Measurements from ENCODE around the gene PPP1R3C. TPM values are rescaled to one million over a fixed set of nuclear protein-coding genes. Genes with fewer than 3 reads are reported as not detected.
A peak's percentile ranks its signal among the peaks of the same experiment; 100 is the strongest.

The PPP1R3C gene
- total RNA-seq, 1 experiment from 2014 or later = 2.7 TPM

DNA sequence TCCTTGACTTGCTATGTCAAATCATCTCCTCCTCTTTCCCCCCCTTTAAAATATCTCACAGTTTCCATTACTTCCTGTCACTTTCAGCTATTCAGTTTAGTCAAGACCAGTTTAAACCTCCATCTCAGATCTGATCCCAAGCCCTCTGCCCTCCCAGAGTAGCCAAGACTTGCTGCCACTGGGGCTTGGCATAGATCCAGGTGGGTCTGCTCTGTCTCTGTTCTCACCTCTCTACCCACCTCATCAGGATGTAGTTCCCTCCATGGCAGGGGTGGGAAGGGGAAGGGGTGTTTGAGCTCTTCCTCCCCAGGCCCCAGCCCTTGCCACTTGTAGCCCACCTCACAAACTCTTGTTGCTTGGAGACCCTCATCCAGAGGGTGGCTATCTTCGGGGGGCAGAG is 22.0 kb downstream of the PPP1R3C start:
- Histone ChIP-seq H3K4me3 (ENCODE audit: low read depth, low read length, poor library complexity, severe bottlenecking) (no peak overlapping the region), H3K27me3 (replicated peaks; ENCODE audit: insufficient read depth, low read depth, low read length, poor library complexity) (no peaks in the 10 kb centered on the region), H3K9me3 (ENCODE audit: low read depth, low read length, poor library complexity, severe bottlenecking) (no peaks in the 10 kb centered on the region), H3K4me1 (ENCODE audit: insufficient read depth, low read length, poor library complexity, severe bottlenecking) (peaks cover 16% of the 10 kb centered on the region), H3K36me3 (ENCODE audit: insufficient read depth, low read length, poor library complexity, severe bottlenecking) (no peaks in the 10 kb centered on the region), H3K27ac (ENCODE audit: low read depth, low read length, poor library complexity, severe bottlenecking) (no peak overlapping the region)
- ChIA-PET POLR2A (ENCODE audit: low non-redundant PET) (no interaction called here), CTCF (no interaction called here)
- intact Hi-C loops (cut with micrococcal nuclease; ENCODE audit: unreplicated experiment) = no loop called here
- no TSS peak for BruUV-seq (replicated peaks)
- DNase-seq (ENCODE audit: low spot score) = no peak
- TF ChIP-seq, protein P1, sequence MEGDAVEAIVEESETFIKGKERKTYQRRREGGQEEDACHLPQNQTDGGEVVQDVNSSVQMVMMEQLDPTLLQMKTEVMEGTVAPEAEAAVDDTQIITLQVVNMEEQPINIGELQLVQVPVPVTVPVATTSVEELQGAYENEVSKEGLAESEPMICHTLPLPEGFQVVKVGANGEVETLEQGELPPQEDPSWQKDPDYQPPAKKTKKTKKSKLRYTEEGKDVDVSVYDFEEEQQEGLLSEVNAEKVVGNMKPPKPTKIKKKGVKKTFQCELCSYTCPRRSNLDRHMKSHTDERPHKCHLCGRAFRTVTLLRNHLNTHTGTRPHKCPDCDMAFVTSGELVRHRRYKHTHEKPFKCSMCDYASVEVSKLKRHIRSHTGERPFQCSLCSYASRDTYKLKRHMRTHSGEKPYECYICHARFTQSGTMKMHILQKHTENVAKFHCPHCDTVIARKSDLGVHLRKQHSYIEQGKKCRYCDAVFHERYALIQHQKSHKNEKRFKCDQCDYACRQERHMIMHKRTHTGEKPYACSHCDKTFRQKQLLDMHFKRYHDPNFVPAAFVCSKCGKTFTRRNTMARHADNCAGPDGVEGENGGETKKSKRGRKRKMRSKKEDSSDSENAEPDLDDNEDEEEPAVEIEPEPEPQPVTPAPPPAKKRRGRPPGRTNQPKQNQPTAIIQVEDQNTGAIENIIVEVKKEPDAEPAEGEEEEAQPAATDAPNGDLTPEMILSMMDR (conservative IDR thresholded peaks at IDR 0.05; ENCODE audit: low read depth, low read length) = no peak
- TF ChIP-seq EZH2 (IDR thresholded peaks at IDR 0.05; ENCODE audit: borderline replicate concordance, low read depth, low read length, poor library complexity, severe bottlenecking) = no peak

GRCh38 chr10:91610444-91610843 is 22.4 kb downstream of the PPP1R3C start:
- Histone ChIP-seq H3K36me3 (ENCODE audit: insufficient read depth, low read length, poor library complexity, severe bottlenecking) (no peaks in the 10 kb centered on the region), H3K27me3 (replicated peaks; ENCODE audit: insufficient read depth, low read depth, low read length, poor library complexity) (no peaks in the 10 kb centered on the region), H3K4me1 (ENCODE audit: insufficient read depth, low read length, poor library complexity, severe bottlenecking) (peaks cover 16% of the 10 kb centered on the region), H3K27ac (ENCODE audit: low read depth, low read length, poor library complexity, severe bottlenecking) (no peak overlapping the region), H3K9me3 (ENCODE audit: low read depth, low read length, poor library complexity, severe bottlenecking) (no peaks in the 10 kb centered on the region), H3K4me3 (ENCODE audit: low read depth, low read length, poor library complexity, severe bottlenecking) (no peak overlapping the region)
- intact Hi-C loops (cut with micrococcal nuclease; ENCODE audit: unreplicated experiment) = no loop called here
- TF ChIP-seq, protein P1 (conservative IDR thresholded peaks at IDR 0.05; ENCODE audit: low read depth, low read length) = no peak
- TF ChIP-seq EZH2 (IDR thresholded peaks at IDR 0.05; ENCODE audit: borderline replicate concordance, low read depth, low read length, poor library complexity, severe bottlenecking) = no peak
- ChIA-PET POLR2A (ENCODE audit: low non-redundant PET) (no interaction called here), CTCF (no interaction called here)
- no peak for DNase-seq (ENCODE audit: low spot score)
- BruUV-seq (replicated peaks) = no TSS peak

DNA sequence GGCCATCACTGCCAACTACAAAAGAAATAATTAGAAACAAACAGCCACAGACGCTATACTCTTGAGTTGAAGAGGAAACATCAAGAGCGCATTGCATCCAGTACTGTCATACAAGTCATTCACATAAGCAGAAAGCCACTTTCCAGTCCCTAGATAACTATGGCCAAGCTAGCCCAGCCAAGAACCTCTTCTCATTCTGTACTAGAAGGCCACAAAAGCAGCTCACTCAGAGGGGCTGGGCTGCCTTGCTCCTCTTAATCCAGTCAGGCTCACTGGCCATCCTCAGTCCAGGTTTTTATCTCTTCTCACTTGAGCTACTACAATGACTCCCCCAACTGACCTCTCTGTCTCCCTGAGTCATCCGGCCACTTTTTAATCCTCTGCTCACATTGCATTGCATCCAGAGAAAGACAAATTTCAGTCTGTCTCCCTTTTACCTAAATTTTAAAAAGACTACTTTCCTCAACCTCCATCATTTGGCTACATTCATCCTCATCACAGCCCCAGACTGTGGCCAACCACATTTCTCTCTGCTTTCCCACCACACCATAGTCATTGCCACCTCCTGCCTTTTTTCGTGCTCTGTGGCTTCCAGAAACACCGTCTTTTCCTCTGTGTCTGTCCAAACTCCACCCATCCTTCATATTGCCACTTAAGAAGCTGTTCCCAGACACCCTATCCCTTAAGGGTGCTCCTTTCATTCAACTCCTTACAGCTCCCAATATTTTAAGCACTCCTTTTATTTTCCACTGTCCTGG is 25.0 kb downstream of the PPP1R3C start:
- TF ChIP-seq EZH2 (IDR thresholded peaks at IDR 0.05; ENCODE audit: borderline replicate concordance, low read depth, low read length, poor library complexity, severe bottlenecking) = no peak
- TF ChIP-seq, protein P1 (conservative IDR thresholded peaks at IDR 0.05; ENCODE audit: low read depth, low read length) = no peak
- no TSS peak for BruUV-seq (replicated peaks)
- DNase-seq (ENCODE audit: low spot score) = no peak
- Histone ChIP-seq H3K36me3 (ENCODE audit: insufficient read depth, low read length, poor library complexity, severe bottlenecking) (no peaks in the 10 kb centered on the region), H3K27ac (ENCODE audit: low read depth, low read length, poor library complexity, severe bottlenecking) (peak overlapping the region; percentile 20), H3K4me3 (ENCODE audit: low read depth, low read length, poor library complexity, severe bottlenecking) (no peak overlapping the region), H3K27me3 (replicated peaks; ENCODE audit: insufficient read depth, low read depth, low read length, poor library complexity) (no peaks in the 10 kb centered on the region), H3K4me1 (ENCODE audit: insufficient read depth, low read length, poor library complexity, severe bottlenecking) (peaks cover 16% of the 10 kb centered on the region), H3K9me3 (ENCODE audit: low read depth, low read length, poor library complexity, severe bottlenecking) (no peaks in the 10 kb centered on the region)
- POLR2A ChIA-PET (ENCODE audit: low non-redundant PET) = no interaction called here
- intact Hi-C loops (cut with micrococcal nuclease; ENCODE audit: unreplicated experiment) = no loop called here
- CTCF ChIA-PET = no interaction called here

All from A673 (cell line).